Panc1 (cell line): Measurements from ENCODE around the gene SH3TC1. TPM values are rescaled to one million over a fixed set of nuclear protein-coding genes. Genes with fewer than 3 reads are reported as not detected.

Experiments
- ATAC-seq: fragments of 200-7000 bp; cut with Tn5 transposase; 2 replicates; pipeline ENCODE4 v1.9.1; 2020; ENCODE audit warnings: mild to moderate bottlenecking, moderate library complexity
- BruUV-seq: library from RNA; stranded (reverse); fragments of 400-500 nt; replicated peaks from 2 replicates; lab custom pipeline; 2021; lab: Mats Ljungman, UMichigan
- CTCF ChIA-PET: fragments of 300-600 bp; sonication (Branson Sonifier 250); formaldehyde crosslinking; loops from one replicate; lab custom pipeline; 2022; ENCODE audit warnings: antibody characterized with exemption; lab: Charles Lee
- POLR2A ChIA-PET: fragments of 300-600 bp; sonication (Branson Sonifier 250); formaldehyde crosslinking; loops from one replicate; lab custom pipeline; 2022; ENCODE audit warnings: antibody characterized with exemption; lab: Charles Lee
- DNase-seq: peaks from one replicate; pipeline ENCODE4 v3.0.0-alpha.2; 2010; ENCODE audit warnings: low read depth, low spot score
- H3K27ac ChIP-seq: 2 replicates; pipeline ENCODE4 v1.5.1; 2011; ENCODE audit warnings: mild to moderate bottlenecking, low read length, inconsistent platforms
- H3K27me3 ChIP-seq: fragments of 200-500 bp; sonication (Bioruptor generic); 2 replicates; pipeline ENCODE4 v1.6.0; 2014; ENCODE audit warnings: low read length, inconsistent platforms; ENCODE audit not compliant: control insufficient read depth, insufficient read depth
- H3K36me3 ChIP-seq: fragments of 200-500 bp; sonication (Bioruptor generic); 2 replicates; pipeline ENCODE4 v1.5.1; 2014; ENCODE audit warnings: inconsistent platforms, mild to moderate bottlenecking, low read length, moderate library complexity; ENCODE audit not compliant: control insufficient read depth, insufficient read depth
- H3K4me1 ChIP-seq: 2 replicates; pipeline ENCODE4 v1.5.1; 2011; ENCODE audit warnings: inconsistent platforms, mild to moderate bottlenecking, low read length, moderate library complexity; ENCODE audit not compliant: control insufficient read depth, insufficient read depth
- H3K4me3 ChIP-seq, 2 experiments: 2 replicates each; pipeline ENCODE4 v1.5.1; 2011 to 2012; ENCODE audit warnings: low read depth in 2 of 2, low read length in 2 of 2, mild to moderate bottlenecking in 2 of 2, inconsistent platforms in 1 of 2, moderate library complexity in 1 of 2
- H3K9me3 ChIP-seq: fragments of 200-500 bp; sonication (Bioruptor generic); 2 replicates; pipeline ENCODE4 v1.5.1; 2014; ENCODE audit warnings: low read depth, mild to moderate bottlenecking, inconsistent platforms, low read length, moderate library complexity; ENCODE audit not compliant: control insufficient read depth, insufficient read depth
- CTCF ChIP-seq: fragments of 450-650 bp; IDR thresholded peaks from 2 replicates; pipeline ENCODE4 v1.5.1; 2017; ENCODE audit warnings: mild to moderate bottlenecking
- POLR2AphosphoS5 ChIP-seq: IDR thresholded peaks from 2 replicates; pipeline ENCODE4 v1.6.1; 2012; ENCODE audit warnings: mild to moderate bottlenecking, low read depth, low read length, moderate library complexity
- REST ChIP-seq, 2 experiments: IDR thresholded peaks; 2 replicates each; pipeline ENCODE4 v1.6.1; 2011 to 2012; ENCODE audit warnings: low read depth in 2 of 2, control low read depth in 1 of 2, low read length in 1 of 2, mild to moderate bottlenecking in 1 of 2, moderate library complexity in 1 of 2; ENCODE audit not compliant: insufficient read depth in 1 of 2
- SIN3A ChIP-seq: IDR thresholded peaks from 2 replicates; pipeline ENCODE4 v1.6.1; 2012; ENCODE audit warnings: low read depth, mild to moderate bottlenecking, low read length, moderate library complexity, borderline replicate concordance; ENCODE audit not compliant: insufficient read depth
- TCF7L2 ChIP-seq: IDR thresholded peaks from 2 replicates; pipeline ENCODE4 v1.6.1; 2011; ENCODE audit warnings: mild to moderate bottlenecking, low read depth, low read length, inconsistent platforms
- in situ Hi-C: cut with HindIII; loops from 2 replicates; pipeline ENCODE4 v1.10.0; 2016; ENCODE audit warnings: low sequenced_read_pairs, low pct_unique_long_range_greater_than_20kb
- intact Hi-C: fragments of 100-400 bp; cut with micrococcal nuclease; formaldehyde crosslinking; loops from one replicate; pipeline ENCODE4 v1.10.0; 2022; ENCODE audit not compliant: unreplicated experiment
- total RNA-seq: library from RNA; stranded (reverse); gene quantifications from one replicate; pipeline ENCODE4 v1.2.1, GENCODE V29; 2021; ENCODE audit not compliant: unreplicated experiment

SH3TC1 gene
- total RNA-seq, 1 experiment from 2014 or later, result 4.5 TPM

DNA sequence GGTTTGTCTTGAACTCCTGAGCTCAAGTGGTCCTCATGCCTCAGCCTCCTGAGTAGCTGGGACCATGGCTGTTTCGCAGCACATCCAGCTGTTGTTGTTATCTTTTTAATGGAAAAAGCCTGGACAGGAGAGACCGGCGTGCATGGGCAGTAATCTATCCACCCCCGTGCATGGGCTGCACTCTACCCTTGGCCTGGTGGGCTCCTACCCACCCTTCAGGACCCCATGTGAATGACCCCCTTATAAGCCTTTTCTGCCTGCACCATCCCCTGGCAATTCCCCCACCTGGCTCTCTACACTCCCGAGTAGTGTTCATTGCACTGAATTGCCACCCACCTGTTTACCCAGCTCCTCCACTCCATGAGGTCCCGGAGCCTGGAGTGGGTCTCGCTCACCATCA lies 51.5 kb downstream of the SH3TC1 start:
- CTCF ChIA-PET, result no interaction called here
- no peak for TF ChIP-seq POLR2AphosphoS5
- no peak for TF ChIP-seq TCF7L2
- in situ Hi-C loops (no loop called here), intact Hi-C loops (no loop called here)
- Histone ChIP-seq H3K4me3 (no peak overlapping the region), H3K27me3 (no peaks in the 10 kb centered on the region), H3K27ac (no peak overlapping the region), H3K36me3 (no peaks in the 10 kb centered on the region), H3K9me3 (no peaks in the 10 kb centered on the region), H3K4me1 (no peaks in the 10 kb centered on the region)
- DNase-seq (no peak), ATAC-seq (no peak)
- no TSS peak for BruUV-seq
- POLR2A ChIA-PET, result no interaction called here

GRCh38 chr4:8251110-8251883 lies 52.2 kb downstream of the SH3TC1 start:
- no peak for TF ChIP-seq SIN3A
- Histone ChIP-seq H3K9me3 (no peaks in the 10 kb centered on the region), H3K27me3 (no peaks in the 10 kb centered on the region), H3K4me1 (no peaks in the 10 kb centered on the region), H3K27ac (no peak overlapping the region), H3K4me3 (no peak overlapping the region), H3K36me3 (no peaks in the 10 kb centered on the region)
- ATAC-seq, result no peak
- ChIA-PET POLR2A (no interaction called here), CTCF (no interaction called here)
- no TSS peak for BruUV-seq
- no peak for DNase-seq
- in situ Hi-C loops, result no loop called here
- intact Hi-C loops, result no loop called here

- TF ChIP-seq SIN3A (no peak), POLR2AphosphoS5 (no peak), TCF7L2 (no peak), REST (IDR thresholded peaks at IDR 0.05; ENCODE audit: insufficient read depth in 1 of 2, low read depth in 2 of 2, low read length in 1 of 2) (no peak), CTCF (no peak)
- DNase-seq (no peak), ATAC-seq (no peak)
- BruUV-seq, result no TSS peak
- Histone ChIP-seq H3K27ac (no peak overlapping the region), H3K36me3 (no peaks in the 10 kb centered on the region), H3K4me1 (no peaks in the 10 kb centered on the region), H3K27me3 (no peaks in the 10 kb centered on the region), H3K4me3 (no peak overlapping the region), H3K9me3 (no peaks in the 10 kb centered on the region)
- POLR2A ChIA-PET, result interaction anchor here (0.7 kb wide), 1 partner anchor 25 kb away, joined by 5 read pairs; no protein-coding TSS in a partner anchor
- CTCF ChIA-PET, result interaction anchor here (0.6 kb wide), 1 partner anchor 450 kb away, joined by 10 read pairs; no protein-coding TSS in a partner anchor
- in situ Hi-C loops (no loop called here), intact Hi-C loops (no loop called here)
Measured at GRCh38 chr4:8252301-8253173, 53.4 kb downstream of the SH3TC1 start.
